Right cardiac atrium (tissue), 5 donors: ENCODE measurements around the gene KANSL1. TPM values are rescaled to one million over a fixed set of nuclear protein-coding genes. Genes with fewer than 3 reads are reported as not detected.
A peak's percentile ranks its signal among the peaks of the same experiment; 100 is the strongest.

Source experiments
- ATAC-seq, 2 donors: fragments of 200-7000 bp; cut with Tn5 transposase; one replicate each; pipeline versions ENCODE4 v1.8.0 to v1.9.1; 2020; ENCODE audit warnings: moderate library complexity in 2 of 2, mild to moderate bottlenecking in 1 of 2
- DNase-seq, 3 donors: peaks; one replicate each; pipeline ENCODE4 v3.0.0-alpha.2; 2020
- H3K27ac ChIP-seq: one replicate; pipeline ENCODE4 v1.5.1; 2013; ENCODE audit warnings: mild to moderate bottlenecking, low read length, control low read depth, moderate library complexity
- H3K27me3 ChIP-seq: one replicate; pipeline ENCODE4 v1.6.1; 2013; ENCODE audit not compliant: control insufficient read depth, insufficient read depth
- H3K4me1 ChIP-seq: one replicate; pipeline ENCODE4 v1.6.1; 2013; ENCODE audit warnings: low read length; ENCODE audit not compliant: control insufficient read depth, insufficient read depth
- H3K4me3 ChIP-seq: one replicate; pipeline ENCODE4 v1.5.1; 2013; ENCODE audit warnings: low read length, control low read depth
- H3K9me3 ChIP-seq: one replicate; pipeline ENCODE4 v1.6.1; 2013; ENCODE audit warnings: low read length; ENCODE audit not compliant: control insufficient read depth
- WGBS: extraction: QIAGEN DNeasy Blood & Tissue Kit; methylation state at CpG from one replicate; pipeline ENCODE4 v1.1.7; 2013; 5-methylcytosine and 5-hydroxymethylcytosine counted together
- intact Hi-C, 4 donors: fragments of 100-400 bp; cut with DNase I; formaldehyde crosslinking; loops; one replicate each; pipeline versions ENCODE4 v1.11.0 to v1.14.0; 2022 to 2023
- polyA plus RNA-seq: library from polyadenylated mRNA; stranded (reverse); fragments of 200-250 nt; gene quantifications from one replicate; pipeline ENCODE4 v1.2.3, GENCODE V29; 2013
- total RNA-seq, 4 donors: library from RNA; stranded (reverse); fragmentation: NEBNext Ultra II Directional; extraction: Animal tissue kit (Norgen Biotek cat#: 25700); gene quantifications; one replicate each; pipeline ENCODE4 v1.2.1, GENCODE V29; 2021
- donor health status: healthy with polysubstance abuse.
- donor health status: DM: no; HTN: yes; CAD: no.
- donor health status: DM: no; HTN: no; CAD: no.
- donor health status: DM: no; HTN: yes; CAD: no; lungs with severe emphysema.
- donor health status: DM: yes; HTN: yes; CAD: no.

The KANSL1 gene
- total and polyA plus RNA-seq, 5 donors: 15.9 to 53.8 (median 38.2) TPM

DNA sequence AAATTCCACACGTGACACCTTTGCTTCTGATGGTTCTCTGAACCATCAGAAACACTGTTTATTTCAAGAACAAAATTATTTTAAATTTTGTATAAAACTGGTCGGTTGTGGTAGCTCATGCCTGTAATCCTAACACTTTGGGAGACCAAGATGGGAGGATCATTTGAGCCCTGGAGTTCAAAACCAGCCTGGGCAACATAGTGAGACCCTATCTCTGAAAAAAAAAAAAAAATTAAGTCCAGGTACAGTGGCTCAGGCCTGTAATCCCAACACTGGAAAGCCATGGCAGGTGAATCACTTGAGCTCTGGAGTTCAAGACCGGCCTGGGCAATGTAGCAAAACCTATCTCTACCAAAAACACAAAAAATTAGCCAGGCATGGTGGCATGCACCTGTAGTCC is 8.3 kb upstream of the KANSL1 start:
- Histone ChIP-seq H3K9me3 (no peaks in the 10 kb centered on the region), H3K4me1 (no peaks in the 10 kb centered on the region), H3K27ac (no peak overlapping the region), H3K4me3 (no peak overlapping the region), H3K27me3 (no peaks in the 10 kb centered on the region)
- 95% methylated on average over 3 of the region's 3 CpGs for WGBS
- intact Hi-C loops: no loop called here
- no peak for DNase-seq
- ATAC-seq: no peak

DNA sequence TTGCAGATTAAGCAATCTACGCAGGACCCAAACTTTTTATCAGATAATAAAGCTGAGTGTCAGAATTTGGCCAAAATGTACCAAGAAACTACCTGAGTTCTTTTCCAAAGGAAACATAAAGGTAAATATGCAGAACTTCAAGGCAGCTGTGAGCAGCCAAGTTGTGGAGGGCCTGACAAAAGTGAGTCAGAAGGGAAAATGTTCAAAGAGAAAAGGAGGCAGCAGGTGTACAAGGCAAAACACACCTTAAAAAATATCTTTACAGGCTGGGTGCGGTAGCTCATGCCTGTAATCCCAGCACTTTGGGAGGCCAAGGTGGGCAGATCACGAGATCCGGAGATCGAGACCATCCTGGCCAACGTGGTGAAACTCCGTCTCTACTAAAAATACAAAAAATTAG is 7.0 kb upstream of the KANSL1 start:
- intact Hi-C loops: no loop called here
- ATAC-seq (no peak), DNase-seq (no peak)
- no peak overlapping the region for H3K27ac ChIP-seq
- no peaks in the 10 kb centered on the region for H3K4me1 ChIP-seq
- no peak overlapping the region for H3K4me3 ChIP-seq
- no peaks in the 10 kb centered on the region for H3K9me3 ChIP-seq
- no peaks in the 10 kb centered on the region for H3K27me3 ChIP-seq
- 95% methylated on average over 7 of the region's 7 CpGs for WGBS

DNA sequence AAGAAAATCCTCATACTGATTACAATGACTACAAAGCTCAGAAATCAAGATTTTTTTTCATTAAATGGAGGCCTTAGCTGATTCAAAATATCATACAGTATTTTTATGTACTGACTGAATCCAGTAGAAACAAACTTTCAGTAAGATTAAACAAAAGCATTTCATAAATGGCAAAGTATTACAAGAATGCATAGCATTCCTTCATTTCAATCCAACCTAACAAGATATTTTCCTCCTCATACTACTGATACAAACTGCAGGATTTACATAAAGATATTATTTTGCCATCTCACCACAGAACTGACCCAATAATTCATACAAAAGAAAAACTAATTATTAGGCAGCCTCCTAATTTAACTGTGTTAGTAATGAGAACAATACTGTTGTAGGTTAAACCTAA is 6.2 kb upstream of the KANSL1 start:
- ATAC-seq (no peak), DNase-seq (no peak)
- intact Hi-C loops: loop anchor here in 1 of 4 donors (10.0 kb wide), 1 partner anchor 155 kb away; no protein-coding TSS in a partner anchor
- no peaks in the 10 kb centered on the region for H3K4me1 ChIP-seq
- no peaks in the 10 kb centered on the region for H3K9me3 ChIP-seq
- no peak overlapping the region for H3K4me3 ChIP-seq
- H3K27me3 ChIP-seq: no peaks in the 10 kb centered on the region
- H3K27ac ChIP-seq: no peak overlapping the region

- Histone ChIP-seq H3K4me3 (no peak overlapping the region), H3K27ac (no peak overlapping the region), H3K4me1 (no peaks in the 10 kb centered on the region), H3K9me3 (no peaks in the 10 kb centered on the region), H3K27me3 (no peaks in the 10 kb centered on the region)
- DNase-seq (no peak), ATAC-seq (no peak)
- intact Hi-C loops: loop anchor here in 1 of 4 donors (10.0 kb wide), 1 partner anchor 153 kb away; no protein-coding TSS in a partner anchor
- WGBS: 95% methylated on average over 1 of the region's 1 CpG
Measured at GRCh38 chr17:46198233-46198632, 5.0 kb upstream of the KANSL1 start.

DNA sequence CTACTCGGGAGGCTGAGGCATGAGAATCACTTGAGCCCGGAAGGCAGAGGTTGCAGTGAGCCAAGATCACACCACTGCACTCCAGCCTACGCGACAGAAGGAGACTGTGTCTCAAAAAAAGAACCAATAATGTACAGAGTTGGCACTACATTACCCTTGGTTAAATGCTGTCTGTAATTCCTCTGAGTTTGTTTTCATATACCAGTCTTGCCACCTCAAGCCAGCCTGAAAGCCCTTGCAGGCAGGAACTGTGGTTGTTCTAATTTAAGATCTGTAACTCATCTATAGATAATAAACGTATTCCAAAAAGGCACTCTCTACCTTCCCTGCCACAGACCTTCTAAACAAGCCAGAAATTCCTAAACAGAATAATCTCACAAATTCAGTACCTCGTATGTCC is 4.3 kb upstream of the KANSL1 start:
- 85% methylated on average over 6 of the region's 6 CpGs for WGBS
- ATAC-seq: no peak
- peak overlapping the region; percentile 6 for H3K27ac ChIP-seq
- no peaks in the 10 kb centered on the region for H3K27me3 ChIP-seq
- no peaks in the 10 kb centered on the region for H3K4me1 ChIP-seq
- intact Hi-C loops: loop anchor here in 1 of 4 donors (10.0 kb wide), 1 partner anchor 153 kb away; no protein-coding TSS in a partner anchor
- no peak for DNase-seq
- no peak overlapping the region for H3K4me3 ChIP-seq
- H3K9me3 ChIP-seq: no peaks in the 10 kb centered on the region

- no peaks in the 10 kb centered on the region for H3K9me3 ChIP-seq
- DNase-seq: no peak
- 97% methylated on average over 2 of the region's 2 CpGs for WGBS
- H3K27ac ChIP-seq: no peak overlapping the region
- H3K4me3 ChIP-seq: no peak overlapping the region
- H3K27me3 ChIP-seq: no peaks in the 10 kb centered on the region
- intact Hi-C loops: loop anchor here in 1 of 4 donors (10.0 kb wide), 1 partner anchor 151 kb away; no protein-coding TSS in a partner anchor
- H3K4me1 ChIP-seq: no peaks in the 10 kb centered on the region
- no peak for ATAC-seq
Measured at GRCh38 chr17:46195939-46196716, 2.9 kb upstream of the KANSL1 start.

DNA sequence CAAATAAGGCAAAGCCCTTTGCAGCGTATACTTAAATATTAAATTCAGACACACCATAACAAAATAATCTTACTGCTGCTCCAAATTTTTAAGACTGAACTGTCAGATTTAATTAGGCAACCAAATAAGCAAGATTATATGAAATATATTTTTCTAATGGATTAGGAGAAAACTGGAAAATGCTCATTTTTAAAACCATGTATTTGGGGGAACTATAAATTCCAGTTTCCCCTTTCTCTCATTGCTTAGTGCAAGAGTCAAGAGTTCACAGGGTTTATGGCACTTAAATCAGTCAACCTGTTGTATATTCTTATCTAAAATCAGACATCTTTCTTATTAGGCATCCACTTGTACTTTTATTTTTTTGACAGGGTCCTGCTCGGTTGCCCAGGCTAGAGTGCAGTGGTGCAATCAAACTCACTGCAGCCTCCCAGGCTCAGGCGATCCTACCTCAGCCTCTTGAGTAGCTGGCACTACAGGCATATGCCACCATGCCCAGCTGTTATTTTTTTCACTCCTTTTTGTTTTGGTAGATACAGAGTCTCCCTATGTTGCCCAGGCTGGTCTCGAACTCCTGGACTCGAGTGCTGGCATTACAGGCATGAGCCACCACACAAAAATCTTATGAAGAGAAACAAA is 2.1 kb upstream of the KANSL1 start:
- Histone ChIP-seq H3K27me3 (no peaks in the 10 kb centered on the region), H3K9me3 (no peaks in the 10 kb centered on the region), H3K4me1 (no peaks in the 10 kb centered on the region), H3K27ac (no peak overlapping the region), H3K4me3 (no peak overlapping the region)
- WGBS: 80% methylated on average over 5 of the region's 5 CpGs
- DNase-seq: no peak
- intact Hi-C loops: loop anchor here in 1 of 4 donors (10.0 kb wide), 1 partner anchor 151 kb away; no protein-coding TSS in a partner anchor
- no peak for ATAC-seq

DNA sequence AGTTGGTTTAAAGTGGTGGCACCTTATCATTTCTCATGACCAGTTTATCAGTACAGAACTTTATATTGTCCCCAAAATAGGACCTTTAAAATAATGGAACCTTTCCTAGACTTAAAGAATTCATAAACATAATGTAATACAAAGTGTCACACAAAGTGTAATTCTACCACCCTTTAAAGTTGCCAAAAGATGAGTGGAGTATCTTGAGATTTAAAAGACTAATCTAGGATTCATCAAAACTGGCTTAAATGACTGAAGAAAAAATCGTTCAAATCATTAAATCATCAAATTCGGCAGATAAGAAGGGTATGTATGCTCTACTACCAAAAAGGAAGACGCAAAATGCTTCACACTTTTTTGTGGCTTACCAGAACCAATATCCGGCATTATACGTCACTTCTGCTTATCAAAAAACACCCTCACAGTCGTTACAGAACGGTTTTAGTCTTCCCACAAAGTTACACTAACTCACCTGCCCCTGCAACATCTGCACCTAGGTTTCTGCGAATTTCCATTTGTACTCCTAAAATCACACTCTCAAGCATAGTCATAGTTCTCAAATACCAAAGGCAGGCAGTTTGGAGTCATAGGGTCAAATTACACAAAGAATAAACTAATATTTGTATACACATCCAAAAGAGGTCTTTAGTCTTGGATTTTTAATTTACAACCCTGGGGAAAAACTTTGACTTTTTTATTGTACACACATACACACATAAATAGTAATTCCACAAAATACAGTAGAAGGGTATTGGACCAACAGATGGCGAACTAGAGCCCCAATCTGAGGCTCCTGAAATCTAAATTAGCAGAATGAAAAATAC is 1.4 kb upstream of the KANSL1 start:
- ATAC-seq (no peak), DNase-seq (no peak)
- intact Hi-C loops: loop anchor here in 3 of 4 donors (5.0 to 10.0 kb wide), 3 partner anchors 132 to 150 kb away; no protein-coding TSS in a partner anchor
- 42% methylated on average over 9 of the region's 9 CpGs for WGBS
- H3K4me3 ChIP-seq: peak overlapping the region; percentile 100
- peaks cover 1% of the 10 kb centered on the region for H3K4me1 ChIP-seq
- no peak overlapping the region for H3K27ac ChIP-seq
- no peaks in the 10 kb centered on the region for H3K27me3 ChIP-seq
- no peaks in the 10 kb centered on the region for H3K9me3 ChIP-seq

DNA sequence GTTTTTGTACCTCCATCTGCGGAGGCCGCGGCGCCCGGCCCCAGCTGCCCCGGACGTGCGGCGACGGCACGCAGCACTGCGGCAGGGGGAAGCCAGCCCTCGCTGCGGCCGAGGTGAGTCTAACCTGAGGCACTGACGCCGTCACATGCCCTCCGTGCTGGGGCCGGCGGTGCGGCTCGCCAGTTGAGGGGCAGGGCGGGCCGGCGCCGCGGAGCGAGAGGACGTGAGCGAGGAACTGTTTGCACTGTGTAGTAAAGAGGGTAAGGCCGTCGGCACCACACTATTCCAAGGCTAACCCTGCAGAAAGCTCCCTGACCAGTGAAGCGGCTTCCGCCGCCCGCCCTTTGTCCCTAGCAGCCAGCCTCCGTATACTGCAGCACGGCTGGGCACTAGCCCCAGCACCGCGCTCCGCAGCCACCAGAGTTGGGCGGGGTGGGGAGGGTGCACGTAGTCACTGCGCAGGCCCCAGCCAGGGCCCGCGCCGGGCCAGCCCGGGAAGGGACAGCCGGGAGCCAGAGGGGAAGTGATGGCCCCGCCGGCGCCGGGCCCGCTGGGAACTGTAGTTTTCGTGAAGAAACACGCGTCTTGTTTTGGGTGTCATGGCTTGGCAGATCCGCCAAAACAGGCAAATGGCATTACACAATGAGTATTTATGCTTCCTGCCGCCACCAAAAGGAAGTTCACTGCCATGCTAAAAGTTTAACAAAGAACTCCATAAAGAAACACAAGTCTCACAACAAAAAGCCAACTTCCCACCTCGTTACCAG is 580 bp upstream of the KANSL1 start:
- H3K27me3 ChIP-seq: no peaks in the 10 kb centered on the region
- peak; percentile 95 to 97 for ATAC-seq
- intact Hi-C loops: loop anchor here (2.0 to 10.0 kb wide), 4 partner anchors 132 to 149 kb away; no protein-coding TSS in a partner anchor
- H3K9me3 ChIP-seq: no peaks in the 10 kb centered on the region
- under 1% methylated on average over 60 of the region's 60 CpGs for WGBS
- H3K27ac ChIP-seq: peak overlapping the region; percentile 80
- H3K4me3 ChIP-seq: peak overlapping the region; percentile 100
- H3K4me1 ChIP-seq: peaks cover 4% of the 10 kb centered on the region
- DNase-seq: peak; percentile 98 to 99 (median 99)
